ENCODE measurements around the gene PKHD1.

PKHD1 gene

GRCh38 chr6:52014391-52014790 lies 73.0 kb downstream of the PKHD1 start:
- ATAC-seq (ENCODE audit: low read depth) (no peak), DNase-seq (ENCODE audit: low spot score) (no peak)
- Histone ChIP-seq H3K27ac (ENCODE audit: poor library complexity, severe bottlenecking) (no peak overlapping the region), H3K4me3 (ENCODE audit: severe bottlenecking) (no peak overlapping the region), H3K27me3 (ENCODE audit: insufficient read depth, poor library complexity, severe bottlenecking) (peaks cover 3% of the 10 kb centered on the region), H3K4me1 (ENCODE audit: insufficient read depth, poor library complexity, severe bottlenecking) (no peaks in the 10 kb centered on the region), H3K9me3 (ENCODE audit: severe bottlenecking) (no peaks in the 10 kb centered on the region), H3K36me3 (ENCODE audit: low read depth) (no peaks in the 10 kb centered on the region)
- TF ChIP-seq, protein P1, sequence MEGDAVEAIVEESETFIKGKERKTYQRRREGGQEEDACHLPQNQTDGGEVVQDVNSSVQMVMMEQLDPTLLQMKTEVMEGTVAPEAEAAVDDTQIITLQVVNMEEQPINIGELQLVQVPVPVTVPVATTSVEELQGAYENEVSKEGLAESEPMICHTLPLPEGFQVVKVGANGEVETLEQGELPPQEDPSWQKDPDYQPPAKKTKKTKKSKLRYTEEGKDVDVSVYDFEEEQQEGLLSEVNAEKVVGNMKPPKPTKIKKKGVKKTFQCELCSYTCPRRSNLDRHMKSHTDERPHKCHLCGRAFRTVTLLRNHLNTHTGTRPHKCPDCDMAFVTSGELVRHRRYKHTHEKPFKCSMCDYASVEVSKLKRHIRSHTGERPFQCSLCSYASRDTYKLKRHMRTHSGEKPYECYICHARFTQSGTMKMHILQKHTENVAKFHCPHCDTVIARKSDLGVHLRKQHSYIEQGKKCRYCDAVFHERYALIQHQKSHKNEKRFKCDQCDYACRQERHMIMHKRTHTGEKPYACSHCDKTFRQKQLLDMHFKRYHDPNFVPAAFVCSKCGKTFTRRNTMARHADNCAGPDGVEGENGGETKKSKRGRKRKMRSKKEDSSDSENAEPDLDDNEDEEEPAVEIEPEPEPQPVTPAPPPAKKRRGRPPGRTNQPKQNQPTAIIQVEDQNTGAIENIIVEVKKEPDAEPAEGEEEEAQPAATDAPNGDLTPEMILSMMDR (IDR thresholded peaks at IDR 0.05; ENCODE audit: poor library complexity, severe bottlenecking): no peak

DNA sequence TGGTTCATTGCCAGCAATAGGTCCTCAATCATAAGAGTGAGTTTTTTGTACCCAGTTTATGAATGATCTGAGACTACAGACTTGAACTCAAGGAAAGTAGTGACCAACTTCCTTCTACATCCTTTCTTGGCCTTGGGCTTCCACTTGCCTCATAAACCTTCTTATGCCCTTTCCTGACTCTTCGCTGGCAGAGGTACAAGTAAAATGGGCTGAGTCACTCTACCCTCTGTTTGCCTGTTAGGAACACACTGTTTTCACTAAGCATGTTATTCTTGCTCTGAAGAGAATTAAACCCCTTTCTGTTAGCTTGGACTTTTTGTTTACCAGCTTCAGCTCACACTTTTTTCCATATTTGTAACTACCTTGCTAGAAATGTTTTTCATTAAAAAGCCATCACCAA lies 74.4 kb downstream of the PKHD1 start:
- H3K4me1 ChIP-seq (ENCODE audit: insufficient read depth, poor library complexity, severe bottlenecking): no peaks in the 10 kb centered on the region
- no peak for DNase-seq (ENCODE audit: low spot score)
- no peaks in the 10 kb centered on the region for H3K9me3 ChIP-seq (ENCODE audit: severe bottlenecking)
- no peaks in the 10 kb centered on the region for H3K36me3 ChIP-seq (ENCODE audit: low read depth)
- no peak overlapping the region for H3K27ac ChIP-seq (ENCODE audit: poor library complexity, severe bottlenecking)
- ATAC-seq (ENCODE audit: low read depth): no peak
- H3K4me3 ChIP-seq (ENCODE audit: severe bottlenecking): no peak overlapping the region
- TF ChIP-seq, protein P1 (IDR thresholded peaks at IDR 0.05; ENCODE audit: poor library complexity, severe bottlenecking): no peak
- peaks cover 3% of the 10 kb centered on the region for H3K27me3 ChIP-seq (ENCODE audit: insufficient read depth, poor library complexity, severe bottlenecking)

DNA sequence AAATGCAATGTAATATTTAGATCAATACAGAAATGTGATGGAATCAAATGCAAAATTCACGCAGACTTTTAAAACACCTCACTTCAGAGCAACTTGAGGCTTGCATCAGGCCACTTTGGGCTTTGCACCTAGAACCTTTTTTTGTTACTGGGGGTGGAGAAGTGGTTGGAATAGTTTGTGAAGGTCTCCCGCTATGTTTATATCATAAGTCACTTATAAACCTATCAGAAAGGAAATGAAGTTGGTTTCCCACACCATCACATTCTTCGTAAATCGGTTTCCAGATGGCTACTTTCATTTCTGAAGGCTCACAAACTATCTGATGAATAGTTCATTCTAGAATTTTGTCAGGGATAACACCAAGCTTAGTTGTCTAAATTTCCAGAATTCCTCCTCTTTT lies 74.8 kb downstream of the PKHD1 start:
- Histone ChIP-seq H3K4me3 (ENCODE audit: severe bottlenecking) (no peak overlapping the region), H3K27ac (ENCODE audit: poor library complexity, severe bottlenecking) (no peak overlapping the region), H3K36me3 (ENCODE audit: low read depth) (no peaks in the 10 kb centered on the region), H3K27me3 (ENCODE audit: insufficient read depth, poor library complexity, severe bottlenecking) (peaks cover 3% of the 10 kb centered on the region), H3K9me3 (ENCODE audit: severe bottlenecking) (no peaks in the 10 kb centered on the region), H3K4me1 (ENCODE audit: insufficient read depth, poor library complexity, severe bottlenecking) (no peaks in the 10 kb centered on the region)
- DNase-seq (ENCODE audit: low spot score): no peak
- no peak for ATAC-seq (ENCODE audit: low read depth)
- TF ChIP-seq, protein P1 (IDR thresholded peaks at IDR 0.05; ENCODE audit: poor library complexity, severe bottlenecking): no peak

DNA sequence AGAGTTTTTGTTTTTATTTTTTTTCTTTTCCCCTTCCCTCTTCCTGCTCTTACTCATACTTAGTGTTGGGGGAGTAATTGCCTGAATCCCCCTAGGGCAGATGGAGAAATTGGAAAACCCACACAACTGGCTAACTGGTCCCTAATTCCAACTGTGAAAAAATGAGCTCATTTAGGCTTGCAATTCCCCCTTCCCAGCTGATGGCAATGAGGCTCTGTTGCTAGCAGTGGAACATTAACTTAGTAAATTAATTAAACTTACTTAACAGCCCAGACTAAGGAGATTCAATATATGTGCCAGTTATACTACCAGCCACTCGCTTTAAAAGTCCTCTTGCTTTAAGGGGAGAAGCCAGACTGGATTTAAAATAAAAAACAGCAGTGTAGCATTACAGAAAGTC lies 76.6 kb downstream of the PKHD1 start:
- Histone ChIP-seq H3K9me3 (ENCODE audit: severe bottlenecking) (no peaks in the 10 kb centered on the region), H3K36me3 (ENCODE audit: low read depth) (no peaks in the 10 kb centered on the region), H3K27ac (ENCODE audit: poor library complexity, severe bottlenecking) (no peak overlapping the region), H3K4me1 (ENCODE audit: insufficient read depth, poor library complexity, severe bottlenecking) (no peaks in the 10 kb centered on the region), H3K4me3 (ENCODE audit: severe bottlenecking) (no peak overlapping the region), H3K27me3 (ENCODE audit: insufficient read depth, poor library complexity, severe bottlenecking) (peaks cover 3% of the 10 kb centered on the region)
- ATAC-seq (ENCODE audit: low read depth) (no peak), DNase-seq (ENCODE audit: low spot score) (no peak)
- TF ChIP-seq, protein P1 (IDR thresholded peaks at IDR 0.05; ENCODE audit: poor library complexity, severe bottlenecking): no peak

GRCh38 chr6:52010145-52010544 lies 77.3 kb downstream of the PKHD1 start:
- TF ChIP-seq, protein P1 (IDR thresholded peaks at IDR 0.05; ENCODE audit: poor library complexity, severe bottlenecking): no peak
- Histone ChIP-seq H3K36me3 (ENCODE audit: low read depth) (no peaks in the 10 kb centered on the region), H3K9me3 (ENCODE audit: severe bottlenecking) (no peaks in the 10 kb centered on the region), H3K27me3 (ENCODE audit: insufficient read depth, poor library complexity, severe bottlenecking) (peaks cover 3% of the 10 kb centered on the region), H3K27ac (ENCODE audit: poor library complexity, severe bottlenecking) (no peak overlapping the region), H3K4me3 (ENCODE audit: severe bottlenecking) (no peak overlapping the region), H3K4me1 (ENCODE audit: insufficient read depth, poor library complexity, severe bottlenecking) (no peaks in the 10 kb centered on the region)
- no peak for DNase-seq (ENCODE audit: low spot score)
- ATAC-seq (ENCODE audit: low read depth): no peak
